ENCODE data around the gene ADAM12. TPM values are rescaled to one million over a fixed set of nuclear protein-coding genes. Genes with fewer than 3 reads are reported as not detected.

The ADAM12 gene
- total and polyA plus RNA-seq, 9 of the 15 experiments (the other 6 are each of a cell fraction or from before 2014, with no cell fraction given), result not detected

GRCh38 chr10:126129026-126129425, 259.3 kb downstream of the ADAM12 start:
- no peaks in the 10 kb centered on the region for H3K9me3 ChIP-seq (replicated peaks; ENCODE audit: control insufficient read depth, insufficient read depth, low read depth, low read length)
- intact Hi-C loops (cut with micrococcal nuclease) (no loop called here), in situ Hi-C loops (cut with MboI) (no loop called here)
- H3K4me2 ChIP-seq (ENCODE audit: insufficient read depth, low read length), result no peak overlapping the region
- H3K27ac ChIP-seq (ENCODE audit: extremely low read depth, low read depth, low read length), result no peak overlapping the region
- no peak for FAIRE-seq
- H2AFZ ChIP-seq (ENCODE audit: low read depth, low read length), result no peak overlapping the region
- no peaks in the 10 kb centered on the region for H3K4me1 ChIP-seq (replicated peaks in 1 of 2; ENCODE audit: control insufficient read depth in 2 of 2, insufficient read depth in 2 of 2, low read length in 2 of 2)
- no peaks in the 10 kb centered on the region for H3K9me1 ChIP-seq (ENCODE audit: control insufficient read depth, insufficient read depth, low read length)
- no peak for DNase-seq (ENCODE audit: extremely low read depth in 1 of 4, low spot score in 3 of 4)
- BruUV-seq (replicated peaks), result no TSS peak
- TF ChIP-seq SPI1 (IDR thresholded peaks at IDR 0.05; ENCODE audit: borderline replicate concordance, low read depth, low read length) (0 out of 2 replicates have a peak, but pooled peaks have one; percentile 9), MTA3 (IDR thresholded peaks at IDR 0.05; ENCODE audit: borderline replicate concordance) (no peak)
- no peak overlapping the region for H3K9ac ChIP-seq (ENCODE audit: insufficient read depth in 1 of 2, low read depth in 2 of 2, low read length in 2 of 2)
- peaks cover 0 to 13% of the 10 kb centered on the region in 2 experiments; a peak in 2 of 5 replicates for H3K27me3 ChIP-seq (ENCODE audit: control insufficient read depth in 2 of 2, insufficient read depth in 2 of 2, low read length in 2 of 2)
- no peaks in the 10 kb centered on the region for H3K79me2 ChIP-seq (ENCODE audit: control insufficient read depth, insufficient read depth, low read length)
- H3K4me3 ChIP-seq, result no peak overlapping the region
- WGBS (ENCODE audit: insufficient coverage, low coverage, missing lambda C conversion rate), result 0% methylated on average over 5 of the region's 7 CpGs
- ChIA-PET CTCF (ENCODE audit: low intra/inter-chr PET ratio) (no interaction called here), POLR2A (no interaction called here)
- H4K20me1 ChIP-seq (replicated peaks; ENCODE audit: control insufficient read depth, insufficient read depth, low read length), result no peaks in the 10 kb centered on the region
- no peak for ATAC-seq
- no peaks in the 10 kb centered on the region for H3K36me3 ChIP-seq (ENCODE audit: control insufficient read depth, insufficient read depth, low read length)

GRCh38 chr10:126128581-126128980, 259.7 kb downstream of the ADAM12 start:
- CTCF ChIA-PET (ENCODE audit: low intra/inter-chr PET ratio), result no interaction called here
- H3K9me3 ChIP-seq (replicated peaks; ENCODE audit: control insufficient read depth, insufficient read depth, low read depth, low read length), result no peaks in the 10 kb centered on the region
- H3K27ac ChIP-seq (ENCODE audit: extremely low read depth, low read depth, low read length), result no peak overlapping the region
- H2AFZ ChIP-seq (ENCODE audit: low read depth, low read length), result no peak overlapping the region
- H3K4me1 ChIP-seq (replicated peaks in 1 of 2; ENCODE audit: control insufficient read depth in 2 of 2, insufficient read depth in 2 of 2, low read length in 2 of 2), result no peaks in the 10 kb centered on the region
- no peak for ATAC-seq
- peaks cover 0 to 13% of the 10 kb centered on the region in 2 experiments; a peak in 2 of 5 replicates for H3K27me3 ChIP-seq (ENCODE audit: control insufficient read depth in 2 of 2, insufficient read depth in 2 of 2, low read length in 2 of 2)
- H3K79me2 ChIP-seq (ENCODE audit: control insufficient read depth, insufficient read depth, low read length), result no peaks in the 10 kb centered on the region
- H3K4me2 ChIP-seq (ENCODE audit: insufficient read depth, low read length), result no peak overlapping the region
- no peak overlapping the region for H3K9ac ChIP-seq (ENCODE audit: insufficient read depth in 1 of 2, low read depth in 2 of 2, low read length in 2 of 2)
- POLR2A ChIA-PET, result no interaction called here
- 1% methylated on average over 8 of the region's 21 CpGs for WGBS (ENCODE audit: insufficient coverage, low coverage, missing lambda C conversion rate)
- no TSS peak for BruUV-seq (replicated peaks)
- H3K9me1 ChIP-seq (ENCODE audit: control insufficient read depth, insufficient read depth, low read length), result no peaks in the 10 kb centered on the region
- no peak overlapping the region for H3K4me3 ChIP-seq
- H3K36me3 ChIP-seq (ENCODE audit: control insufficient read depth, insufficient read depth, low read length), result no peaks in the 10 kb centered on the region
- DNase-seq (ENCODE audit: extremely low read depth in 1 of 4, low spot score in 3 of 4), result no peak
- no peaks in the 10 kb centered on the region for H4K20me1 ChIP-seq (replicated peaks; ENCODE audit: control insufficient read depth, insufficient read depth, low read length)
- intact Hi-C loops (cut with micrococcal nuclease), result no loop called here
- in situ Hi-C loops (cut with MboI), result no loop called here
- TF ChIP-seq ZNF277 (CRISPR knock-in tag; IDR thresholded peaks at IDR 0.05; ENCODE audit: borderline replicate concordance) (no peak), ZNF282 (CRISPR knock-in tag; IDR thresholded peaks at IDR 0.05) (no peak), ZNF431 (CRISPR knock-in tag; IDR thresholded peaks at IDR 0.05) (no peak), ARID2 (IDR thresholded peaks at IDR 0.05) (no peak), TAF9B (IDR thresholded peaks at IDR 0.05; ENCODE audit: partially characterized antibody) (no peak), ZNF589 (CRISPR knock-in tag; IDR thresholded peaks at IDR 0.05; ENCODE audit: low read depth) (no peak), MAFF (IDR thresholded peaks at IDR 0.05; ENCODE audit: low read length) (no peak), ZNF121 (CRISPR knock-in tag; conservative IDR thresholded peaks at IDR 0.05) (no peak), TCFL5 (CRISPR knock-in tag; conservative IDR thresholded peaks at IDR 0.05) (no peak), ZNF583 (CRISPR knock-in tag; IDR thresholded peaks at IDR 0.05) (no peak)
- no peak for FAIRE-seq

All from K562 (cell line).